Measurements from ENCODE around the gene PDE11A. TPM values are rescaled to one million over a fixed set of nuclear protein-coding genes. Genes with fewer than 3 reads are reported as not detected.

Gene PDE11A
- total RNA-seq, 1 experiment from 2014 or later, result not detected

DNA sequence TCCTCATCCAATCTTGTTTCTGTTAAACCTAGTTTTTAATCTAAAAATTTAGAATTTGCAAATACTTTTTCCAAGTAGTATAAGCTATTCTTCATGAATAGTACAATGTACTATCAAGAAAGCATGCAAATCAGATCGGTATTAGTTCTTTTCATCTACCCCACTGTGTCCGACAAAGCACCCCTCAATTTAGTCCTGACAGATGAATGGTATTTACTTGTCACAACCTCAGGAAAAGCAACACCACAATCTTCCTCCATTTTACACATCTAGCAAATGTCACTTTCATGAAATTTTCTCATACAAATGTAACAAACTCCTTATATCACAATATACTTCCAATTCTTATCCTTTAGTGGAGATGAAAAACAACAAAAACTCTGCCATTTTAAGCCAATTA lies 163.8 kb downstream of the PDE11A start:
- no peak for DNase-seq (ENCODE audit: unreplicated experiment)
- Mint-ChIP-seq H3K27ac (ENCODE audit: low read depth, unreplicated experiment) (no peak overlapping the region), H3K4me3 (ENCODE audit: unreplicated experiment) (no peak overlapping the region), H3K27me3 (ENCODE audit: insufficient read depth, unreplicated experiment) (no peaks in the 10 kb centered on the region), H3K4me1 (ENCODE audit: insufficient read depth, unreplicated experiment) (peaks cover 11% of the 10 kb centered on the region), H3K36me3 (ENCODE audit: insufficient read depth, unreplicated experiment) (no peaks in the 10 kb centered on the region), H3K9me3 (ENCODE audit: unreplicated experiment) (no peaks in the 10 kb centered on the region)
- ChIA-PET POLR2A (no interaction called here), CTCF (interaction anchor here (1.5 kb wide), 1 partner anchor 136 kb away, joined by 3 read pairs; no protein-coding TSS in a partner anchor)
- intact Hi-C loops (cut with micrococcal nuclease), result loop anchor here (1.0 kb wide), 1 partner anchor 110 kb away; no protein-coding TSS in a partner anchor
- no TSS peak for BruUV-seq (replicated peaks)
- TF ChIP-seq, protein P1, sequence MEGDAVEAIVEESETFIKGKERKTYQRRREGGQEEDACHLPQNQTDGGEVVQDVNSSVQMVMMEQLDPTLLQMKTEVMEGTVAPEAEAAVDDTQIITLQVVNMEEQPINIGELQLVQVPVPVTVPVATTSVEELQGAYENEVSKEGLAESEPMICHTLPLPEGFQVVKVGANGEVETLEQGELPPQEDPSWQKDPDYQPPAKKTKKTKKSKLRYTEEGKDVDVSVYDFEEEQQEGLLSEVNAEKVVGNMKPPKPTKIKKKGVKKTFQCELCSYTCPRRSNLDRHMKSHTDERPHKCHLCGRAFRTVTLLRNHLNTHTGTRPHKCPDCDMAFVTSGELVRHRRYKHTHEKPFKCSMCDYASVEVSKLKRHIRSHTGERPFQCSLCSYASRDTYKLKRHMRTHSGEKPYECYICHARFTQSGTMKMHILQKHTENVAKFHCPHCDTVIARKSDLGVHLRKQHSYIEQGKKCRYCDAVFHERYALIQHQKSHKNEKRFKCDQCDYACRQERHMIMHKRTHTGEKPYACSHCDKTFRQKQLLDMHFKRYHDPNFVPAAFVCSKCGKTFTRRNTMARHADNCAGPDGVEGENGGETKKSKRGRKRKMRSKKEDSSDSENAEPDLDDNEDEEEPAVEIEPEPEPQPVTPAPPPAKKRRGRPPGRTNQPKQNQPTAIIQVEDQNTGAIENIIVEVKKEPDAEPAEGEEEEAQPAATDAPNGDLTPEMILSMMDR (IDR thresholded peaks at IDR 0.05; ENCODE audit: unreplicated experiment), result no peak

DNA sequence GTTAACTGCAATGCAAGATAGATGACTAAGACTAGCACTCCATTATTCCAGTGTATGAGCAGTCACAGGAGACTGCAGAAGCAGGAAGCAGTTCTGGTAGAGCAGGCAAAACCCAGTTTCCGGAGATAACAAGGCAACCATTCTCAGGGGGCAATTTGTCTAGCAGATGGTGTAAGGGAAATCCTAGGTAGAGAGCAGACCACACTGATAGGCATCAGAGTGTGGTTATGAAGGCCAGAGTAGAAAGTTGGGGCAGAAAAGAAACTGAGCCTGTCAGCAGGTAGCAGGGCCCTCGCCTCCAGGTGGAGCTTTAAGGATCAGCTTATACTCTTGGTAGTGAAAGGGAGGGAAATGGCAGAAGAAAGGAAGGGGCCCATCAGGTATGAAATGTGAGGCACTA lies 164.4 kb downstream of the PDE11A start:
- no peaks in the 10 kb centered on the region for H3K9me3 Mint-ChIP-seq (ENCODE audit: unreplicated experiment)
- CTCF ChIA-PET, result interaction anchor here (1.0 to 1.5 kb wide), 4 partner anchors 10 to 204 kb away, joined by 3 to 4 read pairs (median 3); partner anchors contain the start of gene RBM45
- peaks cover 11% of the 10 kb centered on the region for H3K4me1 Mint-ChIP-seq (ENCODE audit: insufficient read depth, unreplicated experiment)
- H3K4me3 Mint-ChIP-seq (ENCODE audit: unreplicated experiment), result no peak overlapping the region
- TF ChIP-seq, protein P1 (IDR thresholded peaks at IDR 0.05; ENCODE audit: unreplicated experiment), result no peak
- intact Hi-C loops (cut with micrococcal nuclease), result no loop called here
- no peak overlapping the region for H3K27ac Mint-ChIP-seq (ENCODE audit: low read depth, unreplicated experiment)
- POLR2A ChIA-PET, result interaction anchor here (0.7 kb wide), 1 partner anchor 1366 kb away, joined by 3 read pairs; no protein-coding TSS in a partner anchor
- no peak for DNase-seq (ENCODE audit: unreplicated experiment)
- no TSS peak for BruUV-seq (replicated peaks)
- H3K36me3 Mint-ChIP-seq (ENCODE audit: insufficient read depth, unreplicated experiment), result no peaks in the 10 kb centered on the region
- H3K27me3 Mint-ChIP-seq (ENCODE audit: insufficient read depth, unreplicated experiment), result no peaks in the 10 kb centered on the region

GRCh38 chr2:177906041-177906718 lies 166.4 kb downstream of the PDE11A start:
- BruUV-seq (replicated peaks), result no TSS peak
- Mint-ChIP-seq H3K27ac (ENCODE audit: low read depth, unreplicated experiment) (no peak overlapping the region), H3K4me1 (ENCODE audit: insufficient read depth, unreplicated experiment) (peaks cover 24% of the 10 kb centered on the region), H3K36me3 (ENCODE audit: insufficient read depth, unreplicated experiment) (no peaks in the 10 kb centered on the region), H3K9me3 (ENCODE audit: unreplicated experiment) (no peaks in the 10 kb centered on the region), H3K4me3 (ENCODE audit: unreplicated experiment) (no peak overlapping the region), H3K27me3 (ENCODE audit: insufficient read depth, unreplicated experiment) (no peaks in the 10 kb centered on the region)
- ChIA-PET POLR2A (interaction anchor here (0.8 kb wide), 1 partner anchor 30 kb away, joined by 3 read pairs; no protein-coding TSS in a partner anchor), CTCF (interaction anchor here (0.5 to 1.5 kb wide), 11 partner anchors 11 to 692 kb away, joined by 3 to 4 read pairs (median 3); no protein-coding TSS in a partner anchor)
- TF ChIP-seq, protein P1 (IDR thresholded peaks at IDR 0.05; ENCODE audit: unreplicated experiment), result peak; percentile 86
- intact Hi-C loops (cut with micrococcal nuclease), result no loop called here
- peak; percentile 70 for DNase-seq (ENCODE audit: unreplicated experiment)

DNA sequence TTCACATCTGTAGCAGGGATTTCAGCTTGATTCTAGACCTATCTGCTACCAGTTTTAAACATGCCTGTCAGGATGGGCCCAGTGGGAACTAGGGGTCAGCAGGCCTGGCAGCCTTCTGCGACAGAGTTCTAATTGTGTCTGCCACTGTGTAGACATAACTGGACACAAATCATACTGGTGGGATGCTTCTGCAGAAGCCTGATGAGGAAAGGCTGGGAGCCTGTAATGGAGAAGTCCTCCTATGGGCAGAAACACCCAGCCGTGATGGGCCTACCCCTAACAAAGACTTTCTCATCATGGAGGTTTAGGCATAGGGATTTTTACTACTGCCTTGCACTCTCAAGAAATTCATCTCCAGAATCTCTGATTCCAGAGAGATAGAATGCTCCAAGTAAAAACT lies 166.9 kb downstream of the PDE11A start:
- no peak overlapping the region for H3K27ac Mint-ChIP-seq (ENCODE audit: low read depth, unreplicated experiment)
- intact Hi-C loops (cut with micrococcal nuclease), result no loop called here
- no TSS peak for BruUV-seq (replicated peaks)
- no peaks in the 10 kb centered on the region for H3K9me3 Mint-ChIP-seq (ENCODE audit: unreplicated experiment)
- CTCF ChIA-PET, result interaction anchor here (0.6 to 1.4 kb wide), 6 partner anchors 12 to 106 kb away, joined by 3 to 4 read pairs (median 4); no protein-coding TSS in a partner anchor
- TF ChIP-seq, protein P1 (IDR thresholded peaks at IDR 0.05; ENCODE audit: unreplicated experiment), result no peak
- H3K36me3 Mint-ChIP-seq (ENCODE audit: insufficient read depth, unreplicated experiment), result no peaks in the 10 kb centered on the region
- no peak overlapping the region for H3K4me3 Mint-ChIP-seq (ENCODE audit: unreplicated experiment)
- DNase-seq (ENCODE audit: unreplicated experiment), result no peak
- H3K27me3 Mint-ChIP-seq (ENCODE audit: insufficient read depth, unreplicated experiment), result no peaks in the 10 kb centered on the region
- POLR2A ChIA-PET, result no interaction called here
- peaks cover 24% of the 10 kb centered on the region for H3K4me1 Mint-ChIP-seq (ENCODE audit: insufficient read depth, unreplicated experiment)

Measured in MCF 10A (cell line).